WI38 (cell line): ENCODE measurements around the gene MED4.

Source experiments
- H3K4me3 ChIP-seq: 2 replicates; pipeline ENCODE4 v1.5.1; 2011; ENCODE audit warnings: low read depth, mild to moderate bottlenecking, control low read depth, low read length
- TF ChIP-seq, protein P1 (sequence below): IDR thresholded peaks from 2 replicates; pipeline ENCODE4 v1.5.1; 2012; ENCODE audit warnings: low read depth, mild to moderate bottlenecking, control low read depth, low read length

Gene MED4

GRCh38 chr13:48126944-48127830, 32.3 kb upstream of the MED4 start:
- TF ChIP-seq, protein P1, sequence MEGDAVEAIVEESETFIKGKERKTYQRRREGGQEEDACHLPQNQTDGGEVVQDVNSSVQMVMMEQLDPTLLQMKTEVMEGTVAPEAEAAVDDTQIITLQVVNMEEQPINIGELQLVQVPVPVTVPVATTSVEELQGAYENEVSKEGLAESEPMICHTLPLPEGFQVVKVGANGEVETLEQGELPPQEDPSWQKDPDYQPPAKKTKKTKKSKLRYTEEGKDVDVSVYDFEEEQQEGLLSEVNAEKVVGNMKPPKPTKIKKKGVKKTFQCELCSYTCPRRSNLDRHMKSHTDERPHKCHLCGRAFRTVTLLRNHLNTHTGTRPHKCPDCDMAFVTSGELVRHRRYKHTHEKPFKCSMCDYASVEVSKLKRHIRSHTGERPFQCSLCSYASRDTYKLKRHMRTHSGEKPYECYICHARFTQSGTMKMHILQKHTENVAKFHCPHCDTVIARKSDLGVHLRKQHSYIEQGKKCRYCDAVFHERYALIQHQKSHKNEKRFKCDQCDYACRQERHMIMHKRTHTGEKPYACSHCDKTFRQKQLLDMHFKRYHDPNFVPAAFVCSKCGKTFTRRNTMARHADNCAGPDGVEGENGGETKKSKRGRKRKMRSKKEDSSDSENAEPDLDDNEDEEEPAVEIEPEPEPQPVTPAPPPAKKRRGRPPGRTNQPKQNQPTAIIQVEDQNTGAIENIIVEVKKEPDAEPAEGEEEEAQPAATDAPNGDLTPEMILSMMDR, result peak; percentile 54; the same call in 1 of the 2 replicates
- H3K4me3 ChIP-seq, result no peak overlapping the region

DNA sequence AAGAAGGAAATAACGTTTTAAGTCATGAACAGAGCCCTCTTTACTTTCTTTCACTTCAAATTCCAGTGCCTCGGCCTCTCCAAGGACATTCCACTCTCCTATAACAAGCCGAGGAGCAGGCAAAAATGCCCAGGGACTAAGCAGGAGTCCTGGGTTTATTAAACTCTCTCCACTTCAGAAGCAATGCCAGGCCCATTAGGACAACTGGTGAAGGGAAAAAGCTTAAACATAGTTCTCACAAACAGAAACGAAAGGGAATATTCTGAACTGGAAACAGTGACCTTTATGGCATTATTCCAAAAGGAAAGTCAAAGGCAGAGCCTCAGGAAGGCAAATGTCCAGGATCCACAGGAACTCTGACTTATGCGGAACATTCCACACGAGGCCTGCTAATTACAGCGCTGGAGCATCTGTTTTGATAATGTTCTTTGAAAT, 30.9 kb upstream of the MED4 start:
- TF ChIP-seq, protein P1, result no peak
- no peak overlapping the region for H3K4me3 ChIP-seq

DNA sequence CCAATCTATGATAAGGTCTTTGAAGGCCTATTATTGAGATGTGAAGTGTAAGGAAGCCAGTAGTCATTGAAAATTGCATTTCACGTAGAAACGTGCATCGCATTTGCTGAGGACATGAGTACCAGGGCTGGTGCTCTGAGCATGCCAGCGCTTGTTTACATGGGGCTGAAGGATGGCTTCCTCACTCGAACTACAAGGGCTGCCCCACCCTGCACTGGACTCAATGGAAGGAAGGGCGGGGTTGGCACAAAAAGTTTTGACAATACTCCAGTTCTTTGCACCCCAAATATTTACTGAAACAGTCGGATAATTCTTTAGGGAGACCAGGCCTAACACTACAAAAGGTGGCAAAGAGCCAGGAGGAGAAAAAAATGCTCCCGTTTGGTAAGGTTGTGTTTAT, 28.9 kb upstream of the MED4 start:
- no peak overlapping the region for H3K4me3 ChIP-seq
- TF ChIP-seq, protein P1, result no peak

GRCh38 chr13:48121733-48122132, 26.8 kb upstream of the MED4 start:
- H3K4me3 ChIP-seq, result no peak overlapping the region

GRCh38 chr13:48120241-48120640, 25.3 kb upstream of the MED4 start:
- no peak overlapping the region for H3K4me3 ChIP-seq
- TF ChIP-seq, protein P1, result no peak

More at GRCh38 chr13:48121733-48122132, 26.8 kb upstream of the MED4 start:
- TF ChIP-seq, protein P1, result no peak

- TF ChIP-seq, protein P1, result no peak
- H3K4me3 ChIP-seq, result no peak overlapping the region
Observed at GRCh38 chr13:48118030-48118429, 23.1 kb upstream of the MED4 start.

- no peak overlapping the region for H3K4me3 ChIP-seq
- TF ChIP-seq, protein P1, result no peak
Observed at GRCh38 chr13:48116808-48117207, 21.9 kb upstream of the MED4 start.
